ENCODE data around the gene MELK. TPM values are rescaled to one million over a fixed set of nuclear protein-coding genes. Genes with fewer than 3 reads are reported as not detected.
"Not testable (repeated sequence)": the region's sequence is repeated elsewhere in the genome, so short reads cannot be mapped to it uniquely, and the experiment has no call there.

The MELK gene
- 10 to 100 TPM; 63.9 to 66.1 TPM for total RNA-seq

- DNase-seq (peak; percentile 89), ATAC-seq (peak; percentile 73)
- Mint-ChIP-seq H3K4me3 (peak within 1 kb of the TSS; percentile 97), H3K27ac (peak within 1 kb of the TSS; percentile 85), H3K27me3 (no peaks in the 10 kb centered on the region), H3K36me3 (ENCODE audit: low read depth) (peaks cover 35% of the 10 kb centered on the region), H3K9me3 (ENCODE audit: low read depth) (no peaks in the 10 kb centered on the region), H3K4me1 (peaks cover 27% of the 10 kb centered on the region)
- ChIA-PET POLR2A (interaction anchor here (0.6 to 0.7 kb wide), 2 partner anchors 315 to 1353 kb away, joined by 3 to 4 read pairs; partner anchors contain the start of gene GNE), CTCF (interaction anchor here (2.0 kb wide), 1 partner anchor 165 kb away, joined by 8 read pairs; no protein-coding TSS in a partner anchor)
- intact Hi-C loops (cut with DNase I, micrococcal nuclease), result loop anchor here (1.0 to 5.0 kb wide), 12 partner anchors 85 to 1020 kb away; partner anchors contain the start of genes CLTA (in 1 of the 2), CREB3 (in 1 of the 2), GNE (in 1 of the 2) and RECK (in 1 of the 2)
Observed at GRCh38 chr9:36572515-36573418, at the start of gene MELK. Gene MELK (plus strand): TSS chr9:36572895. CDS start chr9:36581682, 8,787 bp downstream.

GRCh38 chr9:36530224-36530623 is 42.5 kb upstream of the MELK start:
- Mint-ChIP-seq H3K9me3 (ENCODE audit: low read depth) (no peaks in the 10 kb centered on the region), H3K4me3 (no peak overlapping the region), H3K36me3 (ENCODE audit: low read depth) (no peaks in the 10 kb centered on the region), H3K27me3 (no peaks in the 10 kb centered on the region), H3K4me1 (no peaks in the 10 kb centered on the region), H3K27ac (no peak overlapping the region)
- no peak for DNase-seq
- CTCF ChIA-PET, result interaction anchor here (0.7 kb wide), 1 partner anchor 47 kb away, joined by 3 read pairs; no protein-coding TSS in a partner anchor
- no peak for ATAC-seq
- POLR2A ChIA-PET, result interaction anchor here (0.6 kb wide), 1 partner anchor 406 kb away, joined by 3 read pairs; no protein-coding TSS in a partner anchor
- intact Hi-C loops (cut with DNase I, micrococcal nuclease), result no loop called here

GRCh38 chr9:36532353-36532752 is 40.3 kb upstream of the MELK start:
- CTCF ChIA-PET, result interaction anchor here (0.7 kb wide), 1 partner anchor 95 kb away, joined by 5 read pairs; no protein-coding TSS in a partner anchor
- DNase-seq, result no peak
- Mint-ChIP-seq H3K4me3 (no peak overlapping the region), H3K27ac (no peak overlapping the region), H3K36me3 (ENCODE audit: low read depth) (no peaks in the 10 kb centered on the region), H3K4me1 (no peaks in the 10 kb centered on the region), H3K27me3 (no peaks in the 10 kb centered on the region), H3K9me3 (ENCODE audit: low read depth) (no peaks in the 10 kb centered on the region)
- ATAC-seq, result no peak
- POLR2A ChIA-PET, result interaction anchor here (0.7 kb wide), 1 partner anchor 33 kb away, joined by 7 read pairs; no protein-coding TSS in a partner anchor
- intact Hi-C loops (cut with DNase I, micrococcal nuclease), result no loop called here

GRCh38 chr9:36533726-36534125 is 39.0 kb upstream of the MELK start:
- H3K27me3 Mint-ChIP-seq; H3K36me3 Mint-ChIP-seq (ENCODE audit: low read depth); H3K27ac Mint-ChIP-seq; H3K4me1 Mint-ChIP-seq; ATAC-seq; POLR2A ChIA-PET; H3K4me3 Mint-ChIP-seq; DNase-seq; H3K9me3 Mint-ChIP-seq (ENCODE audit: low read depth); intact Hi-C loops (cut with DNase I, micrococcal nuclease); CTCF ChIA-PET: not testable (repeated sequence)

- Mint-ChIP-seq H3K27ac (no peak overlapping the region), H3K4me1 (no peaks in the 10 kb centered on the region), H3K36me3 (ENCODE audit: low read depth) (no peaks in the 10 kb centered on the region), H3K9me3 (ENCODE audit: low read depth) (no peaks in the 10 kb centered on the region), H3K4me3 (no peak overlapping the region), H3K27me3 (no peaks in the 10 kb centered on the region)
- ChIA-PET POLR2A (no interaction called here), CTCF (no interaction called here)
- ATAC-seq, result no peak
- intact Hi-C loops (cut with DNase I, micrococcal nuclease), result no loop called here
- DNase-seq, result no peak
Observed at GRCh38 chr9:36535107-36535506, 37.6 kb upstream of the MELK start.

- Mint-ChIP-seq H3K27me3 (no peaks in the 10 kb centered on the region), H3K4me1 (no peaks in the 10 kb centered on the region), H3K9me3 (ENCODE audit: low read depth) (no peaks in the 10 kb centered on the region), H3K4me3 (no peak overlapping the region), H3K36me3 (ENCODE audit: low read depth) (no peaks in the 10 kb centered on the region), H3K27ac (no peak overlapping the region)
- intact Hi-C loops (cut with DNase I, micrococcal nuclease), result no loop called here
- DNase-seq, result no peak
- no peak for ATAC-seq
- ChIA-PET CTCF (interaction anchor here (1.3 kb wide), 1 partner anchor 95 kb away, joined by 4 read pairs; no protein-coding TSS in a partner anchor), POLR2A (no interaction called here)
Observed at GRCh38 chr9:36537861-36538260, 34.8 kb upstream of the MELK start.

GRCh38 chr9:36542355-36542754 is 30.3 kb upstream of the MELK start:
- ChIA-PET CTCF (no interaction called here), POLR2A (no interaction called here)
- Mint-ChIP-seq H3K4me1 (no peaks in the 10 kb centered on the region), H3K4me3 (no peak overlapping the region), H3K27me3 (no peaks in the 10 kb centered on the region), H3K27ac (no peak overlapping the region), H3K9me3 (ENCODE audit: low read depth) (no peaks in the 10 kb centered on the region), H3K36me3 (ENCODE audit: low read depth) (no peaks in the 10 kb centered on the region)
- ATAC-seq (no peak), DNase-seq (no peak)
- intact Hi-C loops (cut with DNase I, micrococcal nuclease), result no loop called here

- intact Hi-C loops (cut with DNase I, micrococcal nuclease), result no loop called here
- no peak overlapping the region for H3K27ac Mint-ChIP-seq
- H3K9me3 Mint-ChIP-seq (ENCODE audit: low read depth), result no peaks in the 10 kb centered on the region
- DNase-seq, result no peak
- CTCF ChIA-PET, result interaction anchor here (1.6 kb wide), 1 partner anchor 10 kb away, joined by 5 read pairs; no protein-coding TSS in a partner anchor
- no peak for ATAC-seq
- no peaks in the 10 kb centered on the region for H3K36me3 Mint-ChIP-seq (ENCODE audit: low read depth)
- H3K4me1 Mint-ChIP-seq, result no peaks in the 10 kb centered on the region
- POLR2A ChIA-PET, result interaction anchor here (0.6 kb wide), 1 partner anchor 153 kb away, joined by 3 read pairs; no protein-coding TSS in a partner anchor
- H3K4me3 Mint-ChIP-seq, result no peak overlapping the region
- H3K27me3 Mint-ChIP-seq, result peaks cover 5% of the 10 kb centered on the region
Observed at GRCh38 chr9:36543916-36544315, 28.8 kb upstream of the MELK start.

- no peaks in the 10 kb centered on the region for H3K36me3 Mint-ChIP-seq (ENCODE audit: low read depth)
- ChIA-PET CTCF (no interaction called here), POLR2A (no interaction called here)
- H3K4me3 Mint-ChIP-seq, result no peak overlapping the region
- no peaks in the 10 kb centered on the region for H3K9me3 Mint-ChIP-seq (ENCODE audit: low read depth)
- ATAC-seq (no peak), DNase-seq (no peak)
- H3K27ac Mint-ChIP-seq, result no peak overlapping the region
- H3K4me1 Mint-ChIP-seq, result no peaks in the 10 kb centered on the region
- H3K27me3 Mint-ChIP-seq, result peaks cover 6% of the 10 kb centered on the region
- intact Hi-C loops (cut with DNase I, micrococcal nuclease), result no loop called here
Observed at GRCh38 chr9:36547598-36547997, 25.1 kb upstream of the MELK start.

- no peaks in the 10 kb centered on the region for H3K36me3 Mint-ChIP-seq (ENCODE audit: low read depth)
- no peak overlapping the region for H3K27ac Mint-ChIP-seq
- H3K4me1 Mint-ChIP-seq, result no peaks in the 10 kb centered on the region
- no peak overlapping the region for H3K4me3 Mint-ChIP-seq
- DNase-seq (no peak), ATAC-seq (no peak)
- POLR2A ChIA-PET, result no interaction called here
- CTCF ChIA-PET, result no interaction called here
- H3K9me3 Mint-ChIP-seq (ENCODE audit: low read depth), result no peaks in the 10 kb centered on the region
- H3K27me3 Mint-ChIP-seq, result peaks cover 6% of the 10 kb centered on the region
- intact Hi-C loops (cut with DNase I, micrococcal nuclease), result no loop called here
Observed at GRCh38 chr9:36548454-36548853, 24.2 kb upstream of the MELK start.

- no peak overlapping the region for H3K4me3 Mint-ChIP-seq
- no peaks in the 10 kb centered on the region for H3K9me3 Mint-ChIP-seq (ENCODE audit: low read depth)
- POLR2A ChIA-PET, result interaction anchor here (0.5 kb wide), 1 partner anchor 11 kb away, joined by 7 read pairs; no protein-coding TSS in a partner anchor
- CTCF ChIA-PET, result interaction anchor here (0.6 to 13.8 kb wide), 3 partner anchors 80 to 185 kb away, joined by 3 to 285 read pairs (median 3); no protein-coding TSS in a partner anchor
- intact Hi-C loops (cut with DNase I, micrococcal nuclease), result no loop called here
- DNase-seq, result no peak
- ATAC-seq, result no peak
- peaks cover 6% of the 10 kb centered on the region for H3K27me3 Mint-ChIP-seq
- H3K4me1 Mint-ChIP-seq, result no peaks in the 10 kb centered on the region
- no peak overlapping the region for H3K27ac Mint-ChIP-seq
- H3K36me3 Mint-ChIP-seq (ENCODE audit: low read depth), result no peaks in the 10 kb centered on the region
Observed at GRCh38 chr9:36550135-36550534, 22.6 kb upstream of the MELK start.

Measured in activated CD4-positive, alpha-beta T cell treated with anti-CD3 and anti-CD28 coated beads for 36 hours (primary cell).